SK-N-SH treated with all-trans-retinoic acid at 6 μM for 48 hours (cell line): ENCODE data around the gene TEKT1.

Source experiments
- ATAC-seq: fragments of 200-7000 bp; cut with Tn5 transposase; 3 replicates; pipeline ENCODE4 v1.9.1; 2020; ENCODE audit warnings: mild to moderate bottlenecking, moderate library complexity
- BACH2 ChIP-seq: fragments of 250-450 bp; sonication (Bioruptor Pico); IDR thresholded peaks from 2 replicates; pipeline ENCODE4 v1.9.0; 2021; ENCODE audit warnings: mild to moderate bottlenecking, borderline replicate concordance
- CREB5 ChIP-seq: fragments of 250-450 bp; sonication (Bioruptor Pico); IDR thresholded peaks from 2 replicates; pipeline ENCODE4 v1.5.1; 2020; ENCODE audit warnings: low read depth, mild to moderate bottlenecking, moderate library complexity
- CSDC2 ChIP-seq: fragments of 250-450 bp; sonication (Bioruptor Pico); IDR thresholded peaks from 2 replicates; pipeline ENCODE4 v1.5.0; 2020; ENCODE audit warnings: mild to moderate bottlenecking, moderate library complexity
- GLIS3 ChIP-seq: fragments of 250-450 bp; sonication (Bioruptor Pico); IDR thresholded peaks from 2 replicates; pipeline ENCODE4 v1.5.0; 2020; ENCODE audit warnings: mild to moderate bottlenecking, moderate library complexity
- ISL1 ChIP-seq: fragments of 250-450 bp; sonication (Bioruptor Pico); IDR thresholded peaks from 2 replicates; pipeline ENCODE4 v2.1.2; 2022; ENCODE audit warnings: mild to moderate bottlenecking, moderate library complexity
- PATZ1 ChIP-seq: fragments of 250-450 bp; sonication (Bioruptor Pico); IDR thresholded peaks from 2 replicates; pipeline ENCODE4 v1.8.0; 2020; ENCODE audit warnings: mild to moderate bottlenecking, moderate library complexity, borderline replicate concordance
- POU6F1 ChIP-seq: fragments of 250-450 bp; sonication (Bioruptor Pico); IDR thresholded peaks from 2 replicates; pipeline ENCODE4 v1.8.0; 2021; ENCODE audit warnings: low read depth, mild to moderate bottlenecking, moderate library complexity, borderline replicate concordance
- PPARA ChIP-seq: fragments of 250-450 bp; sonication (Bioruptor Pico); IDR thresholded peaks from 2 replicates; pipeline ENCODE4 v1.5.0; 2020; ENCODE audit warnings: mild to moderate bottlenecking, borderline replicate concordance
- RARB ChIP-seq: fragments of 250-450 bp; sonication (Bioruptor Pico); IDR thresholded peaks from 2 replicates; pipeline ENCODE4 v1.8.0; 2021; ENCODE audit warnings: mild to moderate bottlenecking, moderate library complexity
- SNAI2 ChIP-seq: fragments of 250-450 bp; sonication (Bioruptor Pico); IDR thresholded peaks from 2 replicates; pipeline ENCODE4 v1.5.0; 2020; ENCODE audit warnings: mild to moderate bottlenecking, moderate library complexity
- TCF4 ChIP-seq: fragments of 250-450 bp; sonication (Bioruptor Pico); IDR thresholded peaks from 2 replicates; pipeline ENCODE4 v1.8.0; 2021; ENCODE audit warnings: mild to moderate bottlenecking, moderate library complexity, borderline replicate concordance
- TOX ChIP-seq: fragments of 250-450 bp; sonication (Bioruptor Pico); IDR thresholded peaks from 2 replicates; pipeline ENCODE4 v1.8.0; 2021; ENCODE audit warnings: mild to moderate bottlenecking, moderate library complexity, borderline replicate concordance
- ZC3H10 ChIP-seq: fragments of 250-450 bp; sonication (Bioruptor Pico); IDR thresholded peaks from 2 replicates; pipeline ENCODE4 v1.5.1; 2021; ENCODE audit warnings: mild to moderate bottlenecking, moderate library complexity
- ZFP30 ChIP-seq: fragments of 450-650 bp; formaldehyde crosslinking; IDR thresholded peaks from 2 replicates; pipeline ENCODE4 v1.5.0; 2022; ENCODE audit warnings: mild to moderate bottlenecking, moderate library complexity
- ZNF565 ChIP-seq: fragments of 450-650 bp; formaldehyde crosslinking; conservative IDR thresholded peaks from 2 replicates; pipeline ENCODE4 v1.5.0; 2020; ENCODE audit warnings: low read depth, mild to moderate bottlenecking, moderate library complexity
- ZNF70 ChIP-seq: fragments of 450-650 bp; formaldehyde crosslinking; IDR thresholded peaks from 2 replicates; pipeline ENCODE4 v1.5.0; 2020; ENCODE audit warnings: mild to moderate bottlenecking, moderate library complexity
- ZNF8 ChIP-seq: fragments of 450-650 bp; formaldehyde crosslinking; IDR thresholded peaks from 2 replicates; pipeline ENCODE4 v1.5.0; 2020; ENCODE audit warnings: mild to moderate bottlenecking, moderate library complexity
- TF ChIP-seq, protein P1 (sequence below): fragments of 250-450 bp; sonication (Bioruptor Pico); IDR thresholded peaks from 2 replicates; pipeline ENCODE4 v1.5.1; 2021; ENCODE audit warnings: mild to moderate bottlenecking, moderate library complexity
- TF ChIP-seq, protein P2 (sequence below): fragments of 250-450 bp; sonication (Bioruptor Pico); IDR thresholded peaks from 2 replicates; pipeline ENCODE4 v1.5.0; 2020; ENCODE audit warnings: mild to moderate bottlenecking, moderate library complexity

TEKT1 gene

GRCh38 chr17:6749519-6749918, 82.0 kb downstream of the TEKT1 start:
- no peak for TF ChIP-seq TOX
- TF ChIP-seq, protein P1, sequence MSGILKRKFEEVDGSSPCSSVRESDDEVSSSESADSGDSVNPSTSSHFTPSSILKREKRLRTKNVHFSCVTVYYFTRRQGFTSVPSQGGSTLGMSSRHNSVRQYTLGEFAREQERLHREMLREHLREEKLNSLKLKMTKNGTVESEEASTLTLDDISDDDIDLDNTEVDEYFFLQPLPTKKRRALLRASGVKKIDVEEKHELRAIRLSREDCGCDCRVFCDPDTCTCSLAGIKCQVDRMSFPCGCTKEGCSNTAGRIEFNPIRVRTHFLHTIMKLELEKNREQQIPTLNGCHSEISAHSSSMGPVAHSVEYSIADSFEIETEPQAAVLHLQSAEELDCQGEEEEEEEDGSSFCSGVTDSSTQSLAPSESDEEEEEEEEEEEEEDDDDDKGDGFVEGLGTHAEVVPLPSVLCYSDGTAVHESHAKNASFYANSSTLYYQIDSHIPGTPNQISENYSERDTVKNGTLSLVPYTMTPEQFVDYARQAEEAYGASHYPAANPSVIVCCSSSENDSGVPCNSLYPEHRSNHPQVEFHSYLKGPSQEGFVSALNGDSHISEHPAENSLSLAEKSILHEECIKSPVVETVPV (CRISPR knock-in tag), result no peak
- no peak for TF ChIP-seq SNAI2
- TF ChIP-seq GLIS3, result no peak
- TF ChIP-seq ZNF8 (CRISPR knock-in tag), result no peak
- TF ChIP-seq CREB5 (CRISPR knock-in tag), result no peak
- TF ChIP-seq ZFP30 (CRISPR knock-in tag), result no peak
- no peak for TF ChIP-seq ZC3H10 (CRISPR knock-in tag)
- TF ChIP-seq ISL1 (CRISPR knock-in tag), result no peak
- no peak for TF ChIP-seq RARB
- TF ChIP-seq, protein P2, sequence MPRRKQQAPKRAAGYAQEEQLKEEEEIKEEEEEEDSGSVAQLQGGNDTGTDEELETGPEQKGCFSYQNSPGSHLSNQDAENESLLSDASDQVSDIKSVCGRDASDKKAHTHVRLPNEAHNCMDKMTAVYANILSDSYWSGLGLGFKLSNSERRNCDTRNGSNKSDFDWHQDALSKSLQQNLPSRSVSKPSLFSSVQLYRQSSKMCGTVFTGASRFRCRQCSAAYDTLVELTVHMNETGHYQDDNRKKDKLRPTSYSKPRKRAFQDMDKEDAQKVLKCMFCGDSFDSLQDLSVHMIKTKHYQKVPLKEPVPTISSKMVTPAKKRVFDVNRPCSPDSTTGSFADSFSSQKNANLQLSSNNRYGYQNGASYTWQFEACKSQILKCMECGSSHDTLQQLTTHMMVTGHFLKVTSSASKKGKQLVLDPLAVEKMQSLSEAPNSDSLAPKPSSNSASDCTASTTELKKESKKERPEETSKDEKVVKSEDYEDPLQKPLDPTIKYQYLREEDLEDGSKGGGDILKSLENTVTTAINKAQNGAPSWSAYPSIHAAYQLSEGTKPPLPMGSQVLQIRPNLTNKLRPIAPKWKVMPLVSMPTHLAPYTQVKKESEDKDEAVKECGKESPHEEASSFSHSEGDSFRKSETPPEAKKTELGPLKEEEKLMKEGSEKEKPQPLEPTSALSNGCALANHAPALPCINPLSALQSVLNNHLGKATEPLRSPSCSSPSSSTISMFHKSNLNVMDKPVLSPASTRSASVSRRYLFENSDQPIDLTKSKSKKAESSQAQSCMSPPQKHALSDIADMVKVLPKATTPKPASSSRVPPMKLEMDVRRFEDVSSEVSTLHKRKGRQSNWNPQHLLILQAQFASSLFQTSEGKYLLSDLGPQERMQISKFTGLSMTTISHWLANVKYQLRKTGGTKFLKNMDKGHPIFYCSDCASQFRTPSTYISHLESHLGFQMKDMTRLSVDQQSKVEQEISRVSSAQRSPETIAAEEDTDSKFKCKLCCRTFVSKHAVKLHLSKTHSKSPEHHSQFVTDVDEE (CRISPR knock-in tag), result no peak
- TF ChIP-seq ZNF565 (CRISPR knock-in tag), result no peak

GRCh38 chr17:6748617-6749016, 82.9 kb downstream of the TEKT1 start:
- TF ChIP-seq ISL1 (CRISPR knock-in tag) (no peak), ZNF565 (CRISPR knock-in tag) (no peak), ZFP30 (CRISPR knock-in tag) (no peak), TCF4 (CRISPR knock-in tag) (no peak), PATZ1 (CRISPR knock-in tag) (no peak), SNAI2 (no peak), GLIS3 (no peak), ZC3H10 (CRISPR knock-in tag) (no peak), PPARA (no peak), RARB (no peak), ZNF70 (no peak), BACH2 (CRISPR knock-in tag) (no peak), ZNF8 (CRISPR knock-in tag) (no peak), POU6F1 (no peak), CSDC2 (no peak)
- TF ChIP-seq, protein P2 (CRISPR knock-in tag), result no peak
- ATAC-seq, result no peak

More at GRCh38 chr17:6749519-6749918, 82.0 kb downstream of the TEKT1 start:
- no peak for ATAC-seq
